ENCODE data around the gene ZNF567. TPM values are rescaled to one million over a fixed set of nuclear protein-coding genes. Genes with fewer than 3 reads are reported as not detected.

Gene ZNF567
- total RNA-seq, 1 donor from 2014 or later = 7.7 TPM

DNA sequence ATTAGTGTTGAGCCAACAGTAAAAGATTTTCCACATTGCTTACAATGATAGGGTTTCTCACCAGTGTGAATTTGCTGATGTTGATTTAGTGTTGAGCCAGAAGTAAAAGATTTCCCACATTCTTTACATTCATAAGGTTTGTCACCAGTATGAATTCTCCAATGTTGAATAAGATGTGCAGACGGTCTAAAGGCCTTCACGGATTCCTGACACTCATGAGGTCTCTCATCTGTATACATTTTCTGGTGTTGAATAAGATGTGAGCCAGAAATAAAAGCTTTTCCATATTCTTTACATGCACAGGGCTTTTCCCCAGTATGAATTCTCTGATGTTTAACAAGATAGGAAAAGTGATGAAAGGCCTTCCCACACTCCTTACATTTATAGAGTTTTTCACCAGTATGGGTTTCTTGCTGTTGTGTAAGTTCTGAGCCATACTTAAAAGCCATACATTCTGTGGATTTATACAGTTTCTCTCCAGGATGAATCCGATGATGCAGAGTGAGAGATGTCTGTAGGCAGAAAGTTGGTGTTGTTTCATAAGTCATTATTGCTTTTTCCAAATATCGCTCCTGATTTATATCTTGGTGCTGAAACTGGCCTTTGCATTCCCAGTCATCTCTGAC lies 62.8 kb downstream of the ZNF567 start:
- DNase-seq (ENCODE audit: low spot score) = no peak

Other genes starting within 250 kb of the ZNF567 start
- 34.2 TPM for gene ZNF566, start 198.1 kb upstream of the ZNF567 start, total RNA-seq (ENCODE audit: insufficient read depth, low replicate concordance)
- 11.3 TPM for gene ZNF260, start 159.3 kb upstream of the ZNF567 start, total RNA-seq (ENCODE audit: insufficient read depth, low replicate concordance)
- gene ZNF529, start 114.3 kb upstream of the ZNF567 start, total RNA-seq (ENCODE audit: insufficient read depth, low replicate concordance) = 19.5 TPM
- 16.1 TPM for gene ZNF382, start 82.3 kb upstream of the ZNF567 start, total RNA-seq (ENCODE audit: insufficient read depth, low replicate concordance)
- 14.2 TPM for gene ZNF461, start 20.8 kb upstream of the ZNF567 start, total RNA-seq (ENCODE audit: insufficient read depth, low replicate concordance)
- 15.9 TPM for gene ZNF850, start 85.2 kb downstream of the ZNF567 start, total RNA-seq (ENCODE audit: insufficient read depth, low replicate concordance)
- 21.4 TPM for gene ZNF790, start 150.8 kb downstream of the ZNF567 start, total RNA-seq (ENCODE audit: insufficient read depth, low replicate concordance)
- gene ZNF345, start 163.3 kb downstream of the ZNF567 start, total RNA-seq (ENCODE audit: insufficient read depth, low replicate concordance) = 37.1 TPM
- gene ZNF829, start 228.7 kb downstream of the ZNF567 start, total RNA-seq (ENCODE audit: insufficient read depth, low replicate concordance) = 8.7 TPM
- gene ZNF568, start 228.7 kb downstream of the ZNF567 start, total RNA-seq (ENCODE audit: insufficient read depth, low replicate concordance) = 39.0 TPM

Data from umbilical cord (tissue), 2 donors.